Hippocampal formation (tissue), 2 donors: ENCODE data around the gene KCNIP4.

Experiments used
- DNase-seq, 2 donors: peaks; one replicate each; lab custom pipeline; 2025; lab: John Stamatoyannopoulos, UW

Gene KCNIP4

DNA sequence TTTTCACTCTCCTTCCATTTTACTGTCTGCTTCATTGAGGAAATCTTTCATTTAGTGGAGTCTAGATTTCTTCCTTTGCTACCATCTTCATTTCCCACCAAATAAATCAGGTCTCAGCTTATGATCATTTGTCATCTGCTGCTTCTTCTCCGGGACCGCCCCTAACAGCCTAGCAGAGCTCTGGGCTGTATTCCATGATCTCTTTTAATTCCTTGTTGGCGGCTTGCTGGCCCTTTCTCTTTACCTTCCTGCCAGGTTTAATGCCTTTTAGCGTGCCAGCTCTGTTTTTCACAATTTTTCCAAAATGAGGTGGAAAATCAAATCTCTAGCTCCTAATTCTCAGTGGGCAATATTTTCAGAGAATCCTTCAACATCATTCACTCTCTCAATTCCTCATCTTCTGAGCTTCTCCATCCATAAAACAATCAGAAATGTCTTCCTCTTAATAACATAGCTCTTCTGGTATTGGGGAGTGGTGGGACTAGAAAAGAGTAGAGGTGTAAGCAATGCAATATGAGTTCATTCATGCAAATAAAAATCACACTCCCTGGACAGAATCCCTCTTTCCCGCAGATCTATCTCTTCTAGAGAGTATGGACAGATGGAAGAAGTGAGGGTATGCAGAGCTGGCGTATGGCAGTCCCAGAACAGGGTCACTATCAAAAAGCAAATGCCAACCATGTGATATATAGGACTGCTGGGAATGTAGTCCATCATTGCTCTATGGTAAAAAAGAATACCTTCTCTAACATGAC is 491.3 kb downstream of the KCNIP4 start:
- DNase-seq, result no peak

DNA sequence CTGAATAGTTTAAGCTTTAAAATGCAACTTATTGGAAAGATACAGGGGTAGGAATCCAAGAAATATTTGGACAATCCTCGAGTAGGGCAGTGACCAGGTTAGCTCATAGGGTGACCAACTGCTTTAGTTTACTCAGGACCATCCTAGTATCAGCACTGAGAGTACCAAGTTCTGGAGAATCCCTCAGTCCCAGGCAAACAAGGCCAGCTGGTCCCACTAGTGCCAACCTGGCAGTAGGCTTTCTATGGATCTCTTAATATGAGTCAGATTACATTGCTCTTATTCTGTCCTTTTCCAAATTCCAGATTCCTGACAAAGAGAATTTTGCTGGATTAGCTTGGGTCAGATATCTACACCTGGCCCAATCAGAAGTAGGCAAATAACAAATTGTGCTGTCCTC is 493.7 kb downstream of the KCNIP4 start:
- no peak for DNase-seq

DNA sequence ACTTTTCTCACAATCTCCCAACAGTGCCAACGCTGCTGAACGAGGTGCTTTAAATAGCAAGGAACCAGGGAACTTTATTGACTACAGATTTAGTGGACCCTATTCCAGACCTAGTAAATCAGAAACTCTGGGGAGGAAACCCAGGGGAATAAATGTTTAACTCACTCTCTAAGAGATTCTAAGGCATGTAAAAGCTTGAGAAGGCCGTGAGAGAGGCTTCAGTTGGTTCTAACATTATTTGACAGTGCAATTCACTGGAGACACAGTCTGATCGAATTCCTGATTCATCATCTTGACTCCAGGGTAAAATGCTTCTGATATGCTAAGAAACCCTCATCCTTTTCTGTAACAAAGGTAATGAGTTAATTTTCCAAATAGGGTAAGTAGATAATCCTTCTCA is 494.4 kb downstream of the KCNIP4 start:
- no peak for DNase-seq

- DNase-seq, result no peak
Measured at GRCh38 chr4:21452931-21453330, 495.6 kb downstream of the KCNIP4 start.

- DNase-seq, result no peak
Measured at GRCh38 chr4:21451032-21451431, 497.5 kb downstream of the KCNIP4 start.

GRCh38 chr4:21450331-21450730 is 498.2 kb downstream of the KCNIP4 start:
- DNase-seq, result no peak

DNA sequence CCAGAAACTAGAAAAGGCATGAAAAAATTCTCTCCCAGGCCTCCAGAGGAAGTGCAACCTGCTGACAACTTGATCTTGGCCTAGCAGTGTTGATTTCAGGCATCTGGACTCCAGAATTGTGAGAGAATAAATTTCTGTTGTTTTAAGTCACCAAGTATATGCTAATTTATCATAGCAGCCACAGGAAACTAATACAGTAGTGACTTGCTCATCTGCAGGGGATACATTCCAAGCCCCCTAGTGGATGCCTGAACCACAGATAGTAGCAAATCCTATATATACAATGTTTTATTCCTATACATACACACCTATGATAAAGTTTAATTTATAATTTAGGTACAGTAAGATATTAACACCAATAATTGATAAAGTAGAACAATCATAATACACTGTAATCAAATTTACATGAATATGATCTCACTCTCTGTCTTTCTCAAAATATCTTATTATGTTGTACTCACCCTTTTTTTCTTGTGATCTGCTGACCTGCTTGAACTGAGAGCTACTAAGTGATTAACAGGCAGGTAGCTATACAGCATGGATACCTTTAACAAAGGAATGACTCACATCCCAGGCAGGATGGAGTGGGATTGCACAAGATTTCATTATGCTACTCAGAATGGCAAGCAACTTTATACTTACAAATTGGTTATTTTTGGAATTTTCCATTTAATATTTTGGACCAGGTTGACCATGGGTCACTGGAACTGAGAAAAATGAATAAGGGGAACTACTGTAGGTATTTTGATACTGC is 501.1 kb downstream of the KCNIP4 start:
- no peak for DNase-seq

DNA sequence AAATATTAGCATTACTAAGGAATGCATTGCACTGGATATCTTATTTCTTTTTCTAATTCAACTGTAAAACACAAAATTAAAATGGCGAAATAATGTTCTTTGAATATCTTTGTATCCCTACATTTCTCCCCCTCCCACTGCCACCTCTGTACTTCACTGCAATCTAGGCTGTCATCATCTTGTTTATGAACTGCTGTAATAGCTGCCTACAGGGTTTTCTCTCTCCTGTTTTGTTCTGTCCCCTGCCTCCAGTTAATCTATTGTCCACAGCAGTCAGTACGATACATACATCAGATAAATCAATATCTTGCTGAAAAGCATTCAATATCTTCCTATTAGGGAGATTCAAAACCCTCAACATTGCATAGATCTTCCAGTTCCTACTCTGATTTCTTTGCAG is 528.4 kb downstream of the KCNIP4 start:
- DNase-seq, result no peak

GRCh38 chr4:21415728-21416127 is 532.8 kb downstream of the KCNIP4 start:
- no peak for DNase-seq

DNA sequence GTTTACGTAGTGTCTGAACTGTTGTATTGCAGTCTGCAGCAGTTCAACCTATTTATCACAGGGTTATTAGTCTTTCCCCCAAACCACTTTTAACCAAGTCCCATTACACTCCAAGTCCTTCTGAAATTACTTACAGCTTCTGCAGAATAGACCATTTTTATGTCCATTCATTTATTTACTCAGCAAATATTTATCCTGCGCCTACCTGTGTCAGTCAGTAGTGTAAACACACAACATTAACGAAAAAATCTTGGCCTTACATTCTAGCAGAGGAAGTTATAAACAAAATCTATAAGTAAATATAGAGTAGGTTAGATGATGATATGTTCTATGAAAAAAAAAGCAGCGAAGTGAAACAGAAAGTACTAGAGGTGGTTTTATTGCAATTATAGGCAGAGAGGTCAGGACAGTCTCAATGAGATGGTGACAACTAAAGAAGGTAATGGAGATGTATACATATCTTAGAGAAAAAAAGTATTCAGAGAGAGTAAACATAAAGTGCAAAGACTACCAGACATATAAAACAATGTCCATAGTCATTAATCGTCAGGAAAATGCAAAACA is 534.7 kb downstream of the KCNIP4 start:
- DNase-seq, result no peak

DNA sequence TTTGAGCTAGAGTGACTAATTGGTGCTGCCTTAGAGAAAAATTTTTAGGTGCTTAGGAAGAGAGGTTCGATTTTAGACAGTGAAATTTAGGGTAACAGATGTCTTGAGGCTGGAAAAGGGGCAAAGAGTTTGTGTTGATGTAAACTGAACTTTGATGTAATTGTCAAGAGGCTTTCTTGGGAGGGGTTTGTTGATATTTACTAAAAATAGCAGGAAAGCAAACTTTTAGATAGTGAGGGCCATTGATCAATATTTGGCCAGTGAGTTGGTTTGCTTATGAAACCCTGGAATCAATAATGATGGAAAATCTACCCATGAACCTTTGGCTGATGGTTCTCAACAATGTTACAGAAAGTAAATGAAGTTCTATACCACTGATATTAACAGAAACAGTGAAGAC is 537.5 kb downstream of the KCNIP4 start:
- no peak for DNase-seq

- no peak for DNase-seq
Measured at GRCh38 chr4:21410372-21410771, 538.2 kb downstream of the KCNIP4 start.

DNA sequence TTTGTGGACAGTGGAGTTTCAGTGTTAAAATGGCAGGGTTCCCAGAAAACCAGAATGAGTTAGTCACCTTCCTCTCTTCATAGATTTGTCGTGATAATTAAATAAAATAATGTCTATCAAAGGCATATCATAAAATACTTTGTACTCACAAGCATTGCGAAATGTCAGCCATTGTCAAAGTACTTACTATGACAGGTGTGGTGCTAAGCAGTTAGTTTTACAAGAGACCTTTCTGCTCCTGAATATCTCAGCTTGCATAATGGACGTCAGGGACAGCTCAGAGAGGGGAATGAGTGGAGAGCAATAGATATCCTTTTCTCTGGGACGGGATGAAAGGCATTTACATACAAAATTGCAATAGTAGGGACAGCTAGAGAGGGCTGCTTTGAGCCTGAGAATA is 560.9 kb downstream of the KCNIP4 start:
- no peak for DNase-seq

DNA sequence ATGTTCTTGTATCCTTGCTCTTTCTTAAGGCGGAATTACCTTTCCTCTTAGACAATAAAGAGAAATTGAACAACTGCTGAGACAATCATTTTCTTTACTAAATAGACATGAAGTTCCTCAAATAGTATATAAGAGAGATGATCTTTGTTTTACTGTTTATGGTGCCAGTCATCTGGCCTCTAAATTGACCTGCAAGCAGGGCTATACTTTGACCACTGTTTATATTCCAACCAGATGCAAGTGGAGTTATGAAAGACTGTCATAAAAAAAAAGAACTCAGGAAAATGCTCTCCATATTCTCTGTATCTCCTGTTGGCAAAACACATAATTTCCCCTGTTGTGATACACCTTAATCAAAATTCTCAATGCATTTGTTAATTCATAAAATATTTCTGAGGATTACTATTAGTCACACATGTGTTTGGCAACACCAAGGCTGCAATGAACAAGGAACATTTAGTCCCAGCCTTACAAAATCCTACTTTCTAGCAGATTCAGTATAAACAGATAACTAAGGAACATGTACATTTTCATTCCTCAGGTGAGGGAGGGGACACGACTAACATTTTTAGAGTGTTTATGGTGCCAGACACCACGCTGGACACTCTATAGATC is 562.3 kb downstream of the KCNIP4 start:
- no peak for DNase-seq

DNA sequence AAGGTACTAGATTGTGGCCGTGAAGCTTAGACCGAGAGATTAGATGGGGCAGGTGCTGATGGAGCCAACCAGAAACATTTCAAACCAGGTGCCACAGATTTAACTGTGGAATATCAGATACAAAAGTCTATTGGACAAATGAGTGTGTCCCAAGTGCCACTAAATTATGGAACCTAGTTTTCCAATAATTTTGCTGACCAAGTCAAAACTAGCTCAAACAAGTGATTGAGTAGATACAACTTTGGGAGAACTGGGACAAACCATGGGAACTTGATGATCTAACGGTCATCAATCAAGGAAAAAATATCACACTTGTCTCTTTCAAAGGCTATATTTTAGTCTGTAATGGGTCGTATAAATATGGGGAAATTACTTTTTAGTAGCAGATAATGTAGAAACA is 562.9 kb downstream of the KCNIP4 start:
- DNase-seq, result no peak

GRCh38 chr4:21384609-21385008 is 564.0 kb downstream of the KCNIP4 start:
- no peak for DNase-seq

DNA sequence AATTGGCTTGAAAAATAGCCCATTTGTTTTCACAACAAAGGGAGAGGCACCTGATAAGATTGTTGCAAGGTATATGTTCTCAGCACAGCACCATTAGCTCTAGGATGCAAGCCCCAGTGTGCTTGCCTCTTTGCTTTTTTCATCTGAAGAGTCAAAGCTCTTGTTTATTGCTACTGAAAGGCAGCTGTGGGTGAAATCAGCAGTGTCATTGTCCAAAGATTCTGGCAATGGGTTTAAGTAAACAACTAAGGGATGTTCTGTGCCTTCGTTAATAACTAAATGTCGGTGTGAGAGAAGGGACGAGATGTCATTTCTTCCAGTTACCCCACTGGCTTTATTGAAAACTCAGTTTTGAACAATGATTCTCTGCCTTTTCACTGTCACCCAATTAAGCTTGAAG is 567.7 kb downstream of the KCNIP4 start:
- peak; percentile 12 to 72 for DNase-seq

DNA sequence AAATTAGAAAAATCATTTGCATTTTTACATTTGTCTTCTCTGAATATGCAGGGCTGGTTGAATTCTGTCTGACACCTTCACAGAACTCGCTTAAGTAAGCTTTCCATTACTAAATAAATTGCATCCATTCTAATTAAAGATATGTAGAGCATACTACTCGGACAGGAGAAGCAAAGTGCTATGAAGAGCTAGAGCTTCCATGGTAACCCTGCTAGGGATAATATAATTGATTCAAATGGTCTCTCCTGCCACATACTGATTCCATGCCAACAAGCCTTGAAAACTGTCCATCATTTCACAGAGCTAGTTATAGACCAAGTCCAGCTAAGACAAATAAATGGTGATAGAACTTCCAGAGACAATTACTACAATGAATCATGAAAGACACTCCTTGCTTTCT is 571.5 kb downstream of the KCNIP4 start:
- DNase-seq, result no peak

DNA sequence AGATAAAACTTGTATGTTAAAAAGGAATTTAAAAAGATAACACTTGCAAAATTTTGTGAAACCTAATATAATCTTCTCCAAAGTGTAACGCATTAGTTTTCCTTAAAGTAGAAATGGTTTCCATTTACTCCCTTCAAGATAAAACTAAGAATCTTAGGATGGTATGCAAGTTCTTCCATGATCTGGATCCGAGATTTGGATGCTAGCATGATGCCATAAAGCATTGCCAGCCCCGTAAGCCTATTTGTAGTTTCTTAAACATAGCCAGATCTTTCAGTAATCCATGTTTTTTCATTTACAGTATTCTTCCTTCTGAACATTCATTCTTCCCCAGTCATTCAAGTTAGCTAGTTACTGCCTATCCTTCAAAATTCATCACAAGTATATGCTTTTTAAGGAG is 572.4 kb downstream of the KCNIP4 start:
- no peak for DNase-seq

- no peak for DNase-seq
Measured at GRCh38 chr4:21374641-21375368, 573.8 kb downstream of the KCNIP4 start.

- DNase-seq, result no peak
Measured at GRCh38 chr4:21367567-21367966, 581.0 kb downstream of the KCNIP4 start.

- no peak for DNase-seq
Measured at GRCh38 chr4:21366840-21367239, 581.7 kb downstream of the KCNIP4 start.
